ENCODE results near the gene C2orf68. TPM values are rescaled to one million over a fixed set of nuclear protein-coding genes. Genes with fewer than 3 reads are reported as not detected.
"Not testable (repeated sequence)": the region's sequence is repeated elsewhere in the genome, so short reads cannot be mapped to it uniquely, and the experiment has no call there.

The C2orf68 gene
- total RNA-seq, 1 experiment from 2014 or later: 69.6 TPM

DNA sequence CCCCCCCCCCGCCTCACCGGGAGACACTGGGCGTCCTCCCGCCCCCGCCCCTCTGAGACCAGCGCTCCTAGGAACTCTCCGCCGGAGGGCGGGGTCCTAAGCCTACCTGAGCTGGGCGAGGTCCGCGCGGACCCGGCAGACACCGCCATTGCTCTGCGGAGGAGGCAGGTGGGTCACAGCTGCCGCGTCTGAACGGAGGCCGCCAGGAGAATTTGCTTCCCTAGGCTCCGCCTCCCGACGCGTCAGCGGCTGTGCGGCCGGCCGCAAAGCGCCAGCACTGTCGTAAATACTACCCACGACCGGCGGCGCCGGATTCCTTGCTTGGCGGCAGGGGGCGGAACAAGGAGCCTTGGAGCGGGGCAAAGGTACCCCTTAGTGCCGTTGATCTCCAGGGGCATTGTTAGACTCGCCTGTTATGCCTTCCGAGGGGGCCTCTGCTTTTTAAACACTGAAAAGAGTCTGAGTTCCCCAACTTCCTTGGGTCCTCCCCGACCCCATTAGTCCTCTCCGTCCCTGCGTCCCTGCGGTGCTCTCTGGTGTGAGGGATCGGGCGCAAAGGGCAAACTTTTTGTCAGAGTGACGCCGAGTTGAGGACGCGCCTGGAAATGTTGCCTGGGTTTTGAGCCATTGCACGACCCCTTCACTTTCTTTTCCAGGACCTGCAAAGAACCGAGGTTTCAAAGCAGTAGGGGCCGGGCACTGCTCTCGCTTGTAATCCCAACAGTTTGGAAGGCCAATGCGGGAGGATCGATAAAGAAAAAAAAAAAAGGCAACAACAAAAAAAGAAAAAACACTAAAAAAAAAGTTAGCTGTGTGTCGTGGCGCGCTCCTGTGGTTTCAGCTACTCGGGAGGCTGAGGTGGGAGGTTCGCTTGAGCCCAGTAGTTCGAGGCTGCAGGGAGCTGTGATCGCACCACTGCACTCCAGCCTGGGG is 50.3 kb downstream of the C2orf68 start, which contains the start of gene GGCX (continued):
- TF ChIP-seq, protein P1, sequence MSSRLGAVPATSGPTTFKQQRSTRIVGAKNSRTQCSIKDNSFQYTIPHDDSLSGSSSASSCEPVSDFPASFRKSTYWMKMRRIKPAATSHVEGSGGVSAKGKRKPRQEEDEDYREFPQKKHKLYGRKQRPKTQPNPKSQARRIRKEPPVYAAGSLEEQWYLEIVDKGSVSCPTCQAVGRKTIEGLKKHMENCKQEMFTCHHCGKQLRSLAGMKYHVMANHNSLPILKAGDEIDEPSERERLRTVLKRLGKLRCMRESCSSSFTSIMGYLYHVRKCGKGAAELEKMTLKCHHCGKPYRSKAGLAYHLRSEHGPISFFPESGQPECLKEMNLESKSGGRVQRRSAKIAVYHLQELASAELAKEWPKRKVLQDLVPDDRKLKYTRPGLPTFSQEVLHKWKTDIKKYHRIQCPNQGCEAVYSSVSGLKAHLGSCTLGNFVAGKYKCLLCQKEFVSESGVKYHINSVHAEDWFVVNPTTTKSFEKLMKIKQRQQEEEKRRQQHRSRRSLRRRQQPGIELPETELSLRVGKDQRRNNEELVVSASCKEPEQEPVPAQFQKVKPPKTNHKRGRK (CRISPR knock-in tag; IDR thresholded peaks at IDR 0.05; ENCODE audit: borderline replicate concordance): no peak
- TF ChIP-seq, protein P2, sequence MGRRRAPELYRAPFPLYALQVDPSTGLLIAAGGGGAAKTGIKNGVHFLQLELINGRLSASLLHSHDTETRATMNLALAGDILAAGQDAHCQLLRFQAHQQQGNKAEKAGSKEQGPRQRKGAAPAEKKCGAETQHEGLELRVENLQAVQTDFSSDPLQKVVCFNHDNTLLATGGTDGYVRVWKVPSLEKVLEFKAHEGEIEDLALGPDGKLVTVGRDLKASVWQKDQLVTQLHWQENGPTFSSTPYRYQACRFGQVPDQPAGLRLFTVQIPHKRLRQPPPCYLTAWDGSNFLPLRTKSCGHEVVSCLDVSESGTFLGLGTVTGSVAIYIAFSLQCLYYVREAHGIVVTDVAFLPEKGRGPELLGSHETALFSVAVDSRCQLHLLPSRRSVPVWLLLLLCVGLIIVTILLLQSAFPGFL (CRISPR knock-in tag; IDR thresholded peaks at IDR 0.05; ENCODE audit: borderline replicate concordance): no peak
- TF ChIP-seq, protein P3, sequence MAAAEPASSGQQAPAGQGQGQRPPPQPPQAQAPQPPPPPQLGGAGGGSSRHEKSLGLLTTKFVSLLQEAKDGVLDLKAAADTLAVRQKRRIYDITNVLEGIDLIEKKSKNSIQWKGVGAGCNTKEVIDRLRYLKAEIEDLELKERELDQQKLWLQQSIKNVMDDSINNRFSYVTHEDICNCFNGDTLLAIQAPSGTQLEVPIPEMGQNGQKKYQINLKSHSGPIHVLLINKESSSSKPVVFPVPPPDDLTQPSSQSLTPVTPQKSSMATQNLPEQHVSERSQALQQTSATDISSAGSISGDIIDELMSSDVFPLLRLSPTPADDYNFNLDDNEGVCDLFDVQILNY (CRISPR knock-in tag; IDR thresholded peaks at IDR 0.05): peak; percentile 57; the same call in 1 of the 2 replicates
- no peak for TF ChIP-seq ZNF219 (CRISPR knock-in tag; IDR thresholded peaks at IDR 0.05; ENCODE audit: borderline replicate concordance)

DNA sequence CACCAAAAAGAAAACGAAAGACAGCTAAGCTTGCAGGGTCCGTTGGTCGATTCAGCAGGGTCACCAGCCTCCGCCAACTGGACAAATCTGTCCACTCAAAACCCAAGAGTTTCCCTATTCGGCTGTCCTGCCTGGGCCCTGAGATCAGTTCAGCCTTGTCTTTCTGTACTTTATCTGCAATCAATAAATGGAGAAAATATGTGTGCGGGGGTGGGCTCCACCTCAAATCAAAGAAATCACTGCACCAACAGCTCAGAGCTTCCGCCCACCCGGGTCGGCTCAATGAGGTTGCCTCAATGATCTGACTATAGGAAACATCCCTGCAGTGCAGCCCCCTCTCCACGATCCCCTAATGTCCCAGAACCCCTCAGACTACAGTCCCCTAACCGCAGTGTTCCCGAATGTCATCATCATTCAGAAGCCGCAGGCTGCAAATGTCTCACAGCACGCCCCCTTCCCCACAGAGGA is 51.0 kb downstream of the C2orf68 start:
- Mint-ChIP-seq H3K27me3 (ENCODE audit: low read depth) (peaks cover 6% of the 10 kb centered on the region; the same call in 1 of the 2 replicates), H3K9me3 (no peaks in the 10 kb centered on the region), H3K4me3 (peak overlapping the region; percentile 94), H3K4me1 (peaks cover 6% of the 10 kb centered on the region), H3K36me3 (peaks cover 7% of the 10 kb centered on the region), H3K27ac (peak overlapping the region; percentile 89)
- ChIA-PET CTCF (interaction anchor here (0.9 to 2.6 kb wide), 7 partner anchors 10 to 375 kb away, joined by 3 to 26 read pairs (median 5); partner anchors contain the start of genes RNF181 and SH2D6), POLR2A (interaction anchor here (0.5 to 4.1 kb wide), 13 partner anchors 9 to 219 kb away, joined by 3 to 19 read pairs (median 4); partner anchors contain the start of genes C2orf68, MAT2A and SH2D6)
- ATAC-seq (peak; percentile 25), DNase-seq (ENCODE audit: low spot score) (no peak)
- TF ChIP-seq JAZF1 (CRISPR knock-in tag; IDR thresholded peaks at IDR 0.05): no peak
- no peak for TF ChIP-seq ZNF263 (CRISPR knock-in tag; IDR thresholded peaks at IDR 0.05; ENCODE audit: low read depth)
- TF ChIP-seq NFYB (CRISPR knock-in tag; conservative IDR thresholded peaks at IDR 0.05; ENCODE audit: low read depth): no peak
- TF ChIP-seq, protein P4, sequence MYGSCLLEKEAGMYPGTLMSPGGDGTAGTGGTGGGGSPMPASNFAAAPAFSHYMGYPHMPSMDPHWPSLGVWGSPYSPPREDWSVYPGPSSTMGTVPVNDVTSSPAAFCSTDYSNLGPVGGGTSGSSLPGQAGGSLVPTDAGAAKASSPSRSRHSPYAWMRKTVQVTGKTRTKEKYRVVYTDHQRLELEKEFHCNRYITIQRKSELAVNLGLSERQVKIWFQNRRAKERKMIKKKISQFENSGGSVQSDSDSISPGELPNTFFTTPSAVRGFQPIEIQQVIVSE (CRISPR knock-in tag; IDR thresholded peaks at IDR 0.05; ENCODE audit: borderline replicate concordance): no peak
- TF ChIP-seq, protein P5, sequence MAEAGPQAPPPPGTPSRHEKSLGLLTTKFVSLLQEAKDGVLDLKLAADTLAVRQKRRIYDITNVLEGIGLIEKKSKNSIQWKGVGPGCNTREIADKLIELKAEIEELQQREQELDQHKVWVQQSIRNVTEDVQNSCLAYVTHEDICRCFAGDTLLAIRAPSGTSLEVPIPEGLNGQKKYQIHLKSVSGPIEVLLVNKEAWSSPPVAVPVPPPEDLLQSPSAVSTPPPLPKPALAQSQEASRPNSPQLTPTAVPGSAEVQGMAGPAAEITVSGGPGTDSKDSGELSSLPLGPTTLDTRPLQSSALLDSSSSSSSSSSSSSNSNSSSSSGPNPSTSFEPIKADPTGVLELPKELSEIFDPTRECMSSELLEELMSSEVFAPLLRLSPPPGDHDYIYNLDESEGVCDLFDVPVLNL (CRISPR knock-in tag; IDR thresholded peaks at IDR 0.05; ENCODE audit: borderline replicate concordance, low read depth): no peak
- no peak for TF ChIP-seq ZNF121 (CRISPR knock-in tag; IDR thresholded peaks at IDR 0.05)
- TF ChIP-seq ELF4 (CRISPR knock-in tag; IDR thresholded peaks at IDR 0.05; ENCODE audit: low read depth): no peak
- TF ChIP-seq, protein P6, sequence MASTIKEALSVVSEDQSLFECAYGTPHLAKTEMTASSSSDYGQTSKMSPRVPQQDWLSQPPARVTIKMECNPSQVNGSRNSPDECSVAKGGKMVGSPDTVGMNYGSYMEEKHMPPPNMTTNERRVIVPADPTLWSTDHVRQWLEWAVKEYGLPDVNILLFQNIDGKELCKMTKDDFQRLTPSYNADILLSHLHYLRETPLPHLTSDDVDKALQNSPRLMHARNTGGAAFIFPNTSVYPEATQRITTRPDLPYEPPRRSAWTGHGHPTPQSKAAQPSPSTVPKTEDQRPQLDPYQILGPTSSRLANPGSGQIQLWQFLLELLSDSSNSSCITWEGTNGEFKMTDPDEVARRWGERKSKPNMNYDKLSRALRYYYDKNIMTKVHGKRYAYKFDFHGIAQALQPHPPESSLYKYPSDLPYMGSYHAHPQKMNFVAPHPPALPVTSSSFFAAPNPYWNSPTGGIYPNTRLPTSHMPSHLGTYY (CRISPR knock-in tag; IDR thresholded peaks at IDR 0.05): no peak

DNA sequence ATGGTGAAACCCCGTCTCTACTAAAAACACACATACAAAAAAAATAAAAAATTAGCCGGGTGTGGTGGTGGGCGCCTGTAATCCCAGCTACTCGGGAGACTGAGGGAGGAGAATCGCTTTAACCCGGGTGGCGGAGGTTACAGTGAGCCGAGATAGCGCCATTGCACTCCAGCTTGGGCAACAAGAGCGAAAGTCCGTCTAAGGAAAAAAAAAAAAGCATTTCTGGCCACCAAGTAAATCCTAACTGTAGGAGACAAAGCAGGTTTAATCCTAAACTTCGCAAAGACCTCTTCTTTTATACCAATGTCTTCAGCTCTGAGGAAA is 51.5 kb downstream of the C2orf68 start:
- H3K36me3 Mint-ChIP-seq: not testable (repeated sequence)
- CTCF ChIA-PET: interaction anchor here (0.9 to 2.6 kb wide), 5 partner anchors 9 to 374 kb away, joined by 5 to 26 read pairs (median 5); partner anchors contain the start of genes RNF181 and SH2D6

More for the DNA sequence above, 51.5 kb downstream of the C2orf68 start:
- peak overlapping the region; percentile 89 for H3K27ac Mint-ChIP-seq
- POLR2A ChIA-PET: interaction anchor here (0.5 to 4.1 kb wide), 9 partner anchors 8 to 162 kb away, joined by 3 to 19 read pairs (median 4); partner anchors contain the start of genes C2orf68 and MAT2A
- H3K9me3 Mint-ChIP-seq; ATAC-seq; H3K27me3 Mint-ChIP-seq (ENCODE audit: low read depth); DNase-seq (ENCODE audit: low spot score); H3K4me1 Mint-ChIP-seq: not testable (repeated sequence)
- peak overlapping the region; percentile 94 for H3K4me3 Mint-ChIP-seq

Measured in WTC11 (cell line).